Right atrium auricular region (tissue), 2 donors: Measurements from ENCODE around the gene TMEM63B. TPM values are rescaled to one million over a fixed set of nuclear protein-coding genes. Genes with fewer than 3 reads are reported as not detected.
A peak's percentile ranks its signal among the peaks of the same experiment; 100 is the strongest.

Experiments used
- DNase-seq: peaks from one replicate; pipeline ENCODE4 v3.0.0-alpha.2; 2019; ENCODE audit warnings: low spot score
- H3K27ac ChIP-seq, 2 donors: fragments of 200-600 bp; sonication (generic); 1 replicate in 1 of 2; 2 replicates in 1 of 2; pipeline ENCODE4 v1.5.1; 2016 to 2019
- H3K27me3 ChIP-seq, 2 donors: fragments of 200-600 bp; sonication (generic); one replicate each; pipeline versions ENCODE4 v1.5.1 to v1.6.0; 2017 to 2019
- H3K36me3 ChIP-seq: fragments of 200-600 bp; sonication (generic); one replicate; pipeline ENCODE4 v1.5.1; 2016
- H3K4me1 ChIP-seq, 2 donors: fragments of 200-600 bp; sonication (generic); one replicate each; pipeline versions ENCODE4 v1.5.1 to v1.6.0; 2017 to 2019
- H3K4me3 ChIP-seq, 2 donors: fragments of 200-600 bp; sonication (generic); 1 replicate in 1 of 2; 2 replicates in 1 of 2; pipeline ENCODE4 v1.5.1; 2017 to 2019; ENCODE audit warnings: mild to moderate bottlenecking in 1 of 2, moderate library complexity in 1 of 2
- H3K9me3 ChIP-seq, 2 donors: fragments of 200-600 bp; sonication (generic); one replicate each; pipeline ENCODE4 v1.5.1; 2019
- CTCF ChIP-seq, 2 donors: fragments of 200-600 bp; sonication (generic); IDR thresholded peaks; one replicate each; pipeline ENCODE4 v1.5.1; 2019; ENCODE audit warnings: antibody characterized with exemption in 2 of 2
- total RNA-seq, 2 donors: library from RNA; depleted of rRNA; stranded (reverse); fragments of >200 nt; gene quantifications; one replicate each; pipeline ENCODE4 v1.1.0, GENCODE V29; 2016

The TMEM63B gene
- total RNA-seq, 2 donors from 2014 or later = 29.2 to 37.1 TPM

GRCh38 chr6:44169154-44169553 is 41.8 kb downstream of the TMEM63B start:
- no peak for TF ChIP-seq CTCF (IDR thresholded peaks at IDR 0.05)
- H3K4me3 ChIP-seq = no peak overlapping the region
- H3K27ac ChIP-seq = no peak overlapping the region
- DNase-seq = peak; percentile 65
- H3K9me3 ChIP-seq = no peaks in the 10 kb centered on the region
- no peaks in the 10 kb centered on the region for H3K27me3 ChIP-seq
- no peaks in the 10 kb centered on the region for H3K36me3 ChIP-seq
- peaks cover 0 to 4% of the 10 kb centered on the region in 2 donors for H3K4me1 ChIP-seq

- peaks cover 0 to 4% of the 10 kb centered on the region in 2 donors for H3K4me1 ChIP-seq
- no peaks in the 10 kb centered on the region for H3K36me3 ChIP-seq
- no peak for DNase-seq
- no peak overlapping the region for H3K27ac ChIP-seq
- no peak overlapping the region for H3K4me3 ChIP-seq
- no peaks in the 10 kb centered on the region for H3K27me3 ChIP-seq
- TF ChIP-seq CTCF (IDR thresholded peaks at IDR 0.05) = no peak
- H3K9me3 ChIP-seq = no peaks in the 10 kb centered on the region
Measured at GRCh38 chr6:44169886-44170570, 42.7 kb downstream of the TMEM63B start.

GRCh38 chr6:44171899-44172546 is 44.7 kb downstream of the TMEM63B start:
- Histone ChIP-seq H3K9me3 (no peaks in the 10 kb centered on the region), H3K27ac (no peak overlapping the region), H3K4me3 (no peak overlapping the region), H3K36me3 (no peaks in the 10 kb centered on the region), H3K27me3 (no peaks in the 10 kb centered on the region), H3K4me1 (peaks cover 0 to 14% of the 10 kb centered on the region in 2 donors)
- TF ChIP-seq CTCF (IDR thresholded peaks at IDR 0.05) = no peak
- DNase-seq = no peak

GRCh38 chr6:44172731-44173500 is 45.6 kb downstream of the TMEM63B start:
- no peaks in the 10 kb centered on the region for H3K27me3 ChIP-seq
- TF ChIP-seq CTCF (IDR thresholded peaks at IDR 0.05) = peak; percentile 77 to 91

GRCh38 chr6:44176130-44176761 is 48.9 kb downstream of the TMEM63B start:
- no peak for DNase-seq
- H3K27me3 ChIP-seq = no peaks in the 10 kb centered on the region
- no peaks in the 10 kb centered on the region for H3K9me3 ChIP-seq
- H3K4me1 ChIP-seq = peaks cover 0 to 30% of the 10 kb centered on the region in 2 donors
- no peak overlapping the region for H3K4me3 ChIP-seq
- H3K27ac ChIP-seq = no peak overlapping the region
- no peaks in the 10 kb centered on the region for H3K36me3 ChIP-seq
- TF ChIP-seq CTCF (IDR thresholded peaks at IDR 0.05) = no peak

More at GRCh38 chr6:44172731-44173500, 45.6 kb downstream of the TMEM63B start:
- Histone ChIP-seq H3K4me3 (no peak overlapping the region), H3K36me3 (no peaks in the 10 kb centered on the region), H3K9me3 (no peaks in the 10 kb centered on the region), H3K27ac (no peak overlapping the region), H3K4me1 (peaks cover 0 to 21% of the 10 kb centered on the region in 2 donors)
- peak; percentile 93 for DNase-seq
